Testis (tissue), 3 donors: ENCODE results near the gene EFCAB14. TPM values are rescaled to one million over a fixed set of nuclear protein-coding genes. Genes with fewer than 3 reads are reported as not detected.

Source experiments
- DNase-seq: peaks from one replicate; pipeline ENCODE4 v3.0.0-alpha.2; 2019
- H3K27ac ChIP-seq, 2 donors: fragments of 200-600 bp; sonication (generic); one replicate each; pipeline ENCODE4 v1.5.1; 2019
- H3K27me3 ChIP-seq: fragments of 200-600 bp; sonication (generic); one replicate; pipeline ENCODE4 v1.5.1; 2019
- H3K36me3 ChIP-seq: fragments of 200-600 bp; sonication (generic); one replicate; pipeline ENCODE4 v1.5.1; 2017; ENCODE audit warnings: low read depth; ENCODE audit errors: missing control alignments
- H3K4me1 ChIP-seq: fragments of 200-600 bp; sonication (generic); one replicate; pipeline ENCODE4 v1.5.1; 2019
- H3K4me3 ChIP-seq, 2 donors: fragments of 200-600 bp; sonication (generic); one replicate each; pipeline ENCODE4 v1.5.1; 2017 to 2019
- H3K9me3 ChIP-seq: fragments of 200-600 bp; sonication (generic); one replicate; pipeline ENCODE4 v1.5.1; 2017
- CTCF ChIP-seq, 3 experiments: fragments of 450-650 bp in 2 of 3; fragments of 200-600 bp in 1 of 3; sonication (generic) in 1 of 3; IDR thresholded peaks; one replicate each; pipeline ENCODE4 v1.5.1; 2016 to 2019; ENCODE audit warnings: antibody characterized with exemption in 3 of 3, mild to moderate bottlenecking in 2 of 3, moderate library complexity in 1 of 3
- POLR2A ChIP-seq: fragments of 450-650 bp; IDR thresholded peaks from one replicate; pipeline ENCODE4 v1.6.1; 2017; ENCODE audit warnings: antibody characterized with exemption, mild to moderate bottlenecking, moderate library complexity
- WGBS, 2 donors: methylation state at CpG; one replicate each; pipeline ENCODE4 v1.1.5; 2018; 5-methylcytosine and 5-hydroxymethylcytosine counted together
- intact Hi-C: fragments of 100-400 bp; cut with DNase I; formaldehyde crosslinking; loops from one replicate; pipeline ENCODE4 v1.15.1; 2023; ENCODE audit warnings: low total_unique reads
- polyA plus RNA-seq: library from polyadenylated mRNA; stranded (reverse); fragments of 350-450 nt; fragmentation: Illumina TruSeq; extraction: RNeasy Lipid Tissue Mini Kit (QIAGEN cat#74804); gene quantifications from one replicate; pipeline ENCODE4 v1.2.3, GENCODE V29; 2014; ENCODE audit warnings: low read depth, low replicate concordance; ENCODE audit not compliant: insufficient read depth
- total RNA-seq, 2 donors: library from RNA; depleted of rRNA; stranded (reverse); fragments of >200 nt; gene quantifications; one replicate each; pipeline ENCODE4 v1.2.3, GENCODE V29; 2016

Gene EFCAB14
- total and polyA plus RNA-seq, 3 donors from 2014 or later: 76.6 to 94.0 (median 77.8) TPM

DNA sequence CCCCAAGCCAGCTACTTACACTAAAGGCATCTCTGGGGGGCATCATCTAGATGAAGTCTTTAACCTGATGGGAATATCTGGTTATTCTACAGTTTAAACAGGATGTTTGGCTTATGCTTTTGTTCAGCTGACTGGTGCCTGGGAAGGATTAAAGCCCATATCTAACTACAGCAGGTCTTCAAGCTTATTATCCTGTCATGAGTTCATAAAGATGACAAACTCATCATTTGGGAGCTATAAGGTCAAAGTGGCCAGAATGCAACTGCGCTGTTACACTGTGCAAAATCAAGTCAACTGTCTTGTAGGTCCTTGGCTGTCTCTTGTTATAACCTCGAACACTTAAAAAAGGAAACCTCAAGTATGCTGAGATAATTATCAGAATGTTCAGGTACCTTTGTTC, 83.7 kb downstream of the EFCAB14 start:
- no peak for DNase-seq
- Histone ChIP-seq H3K4me1 (no peaks in the 10 kb centered on the region), H3K27ac (no peak overlapping the region), H3K27me3 (no peaks in the 10 kb centered on the region), H3K4me3 (no peak overlapping the region), H3K36me3 (no peaks in the 10 kb centered on the region), H3K9me3 (no peaks in the 10 kb centered on the region)
- WGBS, 2 donors: 94% methylated on average over 2 of the region's 2 CpGs
- intact Hi-C loops: no loop called here
- TF ChIP-seq POLR2A (no peak), CTCF (IDR thresholded peaks at IDR 0.05) (no peak)

GRCh38 chr1:46630719-46631118, 88.2 kb downstream of the EFCAB14 start:
- H3K27me3 ChIP-seq: no peaks in the 10 kb centered on the region
- H3K27ac ChIP-seq: no peak overlapping the region
- no peak overlapping the region for H3K4me3 ChIP-seq
- H3K9me3 ChIP-seq: no peaks in the 10 kb centered on the region
- H3K36me3 ChIP-seq: no peaks in the 10 kb centered on the region
- 82 to 91% methylated on average over 2 of the region's 2 CpGs for WGBS, 2 donors
- intact Hi-C loops: no loop called here
- DNase-seq: no peak
- TF ChIP-seq POLR2A (no peak), CTCF (IDR thresholded peaks at IDR 0.05) (no peak)
- no peaks in the 10 kb centered on the region for H3K4me1 ChIP-seq

Other genes with a start within 250 kb of the EFCAB14 start
- gene DMBX1, start 229.3 kb downstream of the EFCAB14 start, total RNA-seq: 1 to 10 TPM; 1.7 to 2.0 TPM
- 1.1 TPM for gene DMBX1, start 229.3 kb downstream of the EFCAB14 start, polyA plus RNA-seq
- under 1 TPM; 0.43 to 0.47 TPM for gene KNCN, start 167.5 kb downstream of the EFCAB14 start, total RNA-seq
- 4.0 TPM for gene KNCN, start 167.5 kb downstream of the EFCAB14 start, polyA plus RNA-seq
- 10 to 100 TPM; 54.6 to 55.7 TPM for gene MKNK1, start 114.8 kb downstream of the EFCAB14 start, total RNA-seq
- gene MKNK1, start 114.8 kb downstream of the EFCAB14 start, polyA plus RNA-seq: 30.7 TPM
- 10 to 100 TPM in 1 of 2 donors, 1 to 10 TPM in 1; 8.3 to 16.0 TPM for gene MOB3C, start 102.3 kb downstream of the EFCAB14 start, total RNA-seq
- gene MOB3C, start 102.3 kb downstream of the EFCAB14 start, polyA plus RNA-seq: 13.2 TPM
- 10 to 100 TPM; 76.7 to 98.9 TPM for gene ATPAF1, start 50.8 kb downstream of the EFCAB14 start, total RNA-seq
- 85.9 TPM for gene ATPAF1, start 50.8 kb downstream of the EFCAB14 start, polyA plus RNA-seq
- 100 to 1,000 TPM; 150 to 362 TPM for gene TEX38, start 47.3 kb downstream of the EFCAB14 start, total RNA-seq
- 432 TPM for gene TEX38, start 47.3 kb downstream of the EFCAB14 start, polyA plus RNA-seq
- 1 to 10 TPM; 4.3 to 6.1 TPM for gene CYP4B1, start 79.9 kb upstream of the EFCAB14 start, total RNA-seq
- gene CYP4B1, start 79.9 kb upstream of the EFCAB14 start, polyA plus RNA-seq: 2.1 TPM
- under 1 TPM in 1 of 2 donors, not detected in 1; 0.16 TPM for gene CYP4A11, start 222.4 kb upstream of the EFCAB14 start, total RNA-seq
- gene CYP4A11, start 222.4 kb upstream of the EFCAB14 start, polyA plus RNA-seq: not detected